ENCODE data around the gene PCAT7.
A peak's percentile ranks its signal among the peaks of the same experiment; 100 is the strongest.
"Not testable (repeated sequence)": the region's sequence is repeated elsewhere in the genome, so short reads cannot be mapped to it uniquely, and the experiment has no call there.

PCAT7 gene

GRCh38 chr9:94554439-94555331, at the start of gene PCAT7:
TSS of gene PCAT7 (plus strand) at chr9:94555083.
- peak; percentile 23 for DNase-seq

GRCh38 chr9:94506370-94506769, 48.5 kb upstream of the PCAT7 start:
- not testable (repeated sequence) for DNase-seq

GRCh38 chr9:94507531-94508258, 47.2 kb upstream of the PCAT7 start:
- DNase-seq = no peak

- no peak for DNase-seq
Measured at GRCh38 chr9:94511134-94511954, 43.5 kb upstream of the PCAT7 start.

GRCh38 chr9:94511955-94512265, 43.0 kb upstream of the PCAT7 start:
- DNase-seq = no peak

- DNase-seq = no peak
Measured at GRCh38 chr9:94514722-94515121, 40.2 kb upstream of the PCAT7 start.

DNA sequence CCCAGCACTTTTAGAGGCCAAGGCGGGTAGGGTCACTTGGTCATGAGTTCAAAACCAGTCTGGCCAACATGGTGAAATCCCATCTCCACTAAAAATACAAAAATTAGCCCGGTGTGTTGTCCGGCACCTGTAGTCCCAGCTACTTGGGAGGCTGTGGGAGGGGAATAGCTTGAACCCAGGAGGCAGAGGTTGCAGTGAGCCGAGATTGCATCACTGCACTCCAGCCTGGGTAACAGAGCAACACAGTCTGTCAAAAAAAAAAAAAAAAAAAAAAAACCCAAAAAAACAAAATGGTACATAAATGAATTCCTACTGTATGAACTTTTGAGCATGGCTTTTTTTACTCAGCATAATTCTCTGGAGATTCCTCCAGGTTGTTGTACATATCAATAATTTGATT, 37.6 kb upstream of the PCAT7 start:
- no peak for DNase-seq

- no peak for DNase-seq
Measured at GRCh38 chr9:94525396-94526035, 29.4 kb upstream of the PCAT7 start.

DNA sequence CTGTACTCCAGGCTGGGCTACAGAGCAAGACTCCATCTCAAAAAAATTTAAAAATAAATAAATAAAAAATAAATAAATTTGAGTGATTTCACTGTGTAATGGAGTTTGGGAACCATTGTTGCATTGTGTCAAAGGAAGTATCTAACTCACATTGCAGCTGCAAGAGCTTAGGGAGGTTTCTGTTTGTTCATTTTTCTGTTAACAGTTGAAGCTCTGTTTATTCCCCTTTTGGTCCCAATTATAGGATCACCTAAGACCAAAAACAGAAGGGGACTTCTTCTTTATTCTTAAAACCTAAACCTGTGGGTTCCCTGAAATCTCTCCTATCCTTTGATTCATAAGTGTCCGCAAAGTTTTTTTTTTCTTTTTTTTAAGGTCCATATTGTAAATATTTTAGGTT, 28.6 kb upstream of the PCAT7 start:
- DNase-seq = no peak

DNA sequence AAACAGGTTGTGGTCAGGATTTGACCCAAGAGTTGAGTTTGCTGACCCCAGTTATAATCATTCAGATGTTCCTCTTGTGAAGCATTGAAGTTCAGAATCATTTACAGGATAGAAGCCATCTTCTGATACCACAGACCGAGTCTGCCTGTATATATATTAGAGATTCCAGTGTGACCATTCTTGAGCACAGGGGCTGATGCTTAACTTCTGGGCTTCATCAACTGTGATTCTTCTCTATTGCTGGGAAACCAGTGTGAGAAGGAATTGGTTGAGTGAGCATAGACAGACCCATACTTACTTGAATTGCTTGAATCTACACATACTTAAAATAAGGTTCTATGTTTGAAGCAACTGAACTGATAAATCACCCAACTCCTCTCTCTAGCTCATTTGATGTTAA, 27.9 kb upstream of the PCAT7 start:
- no peak for DNase-seq

DNA sequence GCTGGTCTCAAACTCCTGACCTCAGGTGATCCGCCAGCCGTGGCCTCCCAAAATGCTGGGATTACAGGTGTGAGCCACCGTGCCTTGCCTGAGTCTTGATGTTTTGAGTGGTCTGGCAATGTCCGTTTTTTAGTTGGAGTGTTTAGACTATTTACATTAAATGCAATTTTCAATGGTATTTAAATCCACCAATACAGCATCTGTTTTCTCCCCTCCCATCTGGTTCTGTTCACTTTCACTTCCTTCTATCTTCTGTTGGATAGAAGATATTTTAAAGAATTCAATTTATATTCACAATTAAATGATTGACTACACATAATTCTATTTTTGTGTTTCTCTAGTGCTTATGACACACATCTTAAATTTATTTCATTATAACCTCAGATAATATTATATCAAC, 26.0 kb upstream of the PCAT7 start:
- DNase-seq = no peak

DNA sequence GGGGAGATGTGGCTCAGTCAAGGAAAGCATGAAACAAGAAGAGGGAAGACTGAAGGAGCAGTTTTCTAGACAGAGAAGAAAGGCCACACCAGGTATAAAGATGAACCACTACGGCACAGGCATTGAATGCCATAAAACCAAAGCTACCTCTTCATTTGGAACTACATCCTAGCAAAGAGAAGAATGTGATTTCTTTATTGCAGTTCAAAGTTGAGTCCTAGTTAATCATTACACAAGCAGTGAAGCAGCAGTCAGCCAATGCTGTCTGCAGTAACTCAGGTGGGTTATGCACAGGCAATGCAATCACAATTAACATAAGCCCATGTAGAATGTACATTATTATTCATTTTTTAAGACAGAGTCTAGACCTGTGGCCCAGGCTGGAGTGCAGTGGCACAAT, 21.7 kb upstream of the PCAT7 start:
- no peak for DNase-seq

- DNase-seq = no peak
Measured at GRCh38 chr9:94533601-94534000, 21.3 kb upstream of the PCAT7 start.

- no peak for DNase-seq
Measured at GRCh38 chr9:94534901-94535300, 20.0 kb upstream of the PCAT7 start.

- no peak for DNase-seq
Measured at GRCh38 chr9:94538908-94539307, 16.0 kb upstream of the PCAT7 start.

DNA sequence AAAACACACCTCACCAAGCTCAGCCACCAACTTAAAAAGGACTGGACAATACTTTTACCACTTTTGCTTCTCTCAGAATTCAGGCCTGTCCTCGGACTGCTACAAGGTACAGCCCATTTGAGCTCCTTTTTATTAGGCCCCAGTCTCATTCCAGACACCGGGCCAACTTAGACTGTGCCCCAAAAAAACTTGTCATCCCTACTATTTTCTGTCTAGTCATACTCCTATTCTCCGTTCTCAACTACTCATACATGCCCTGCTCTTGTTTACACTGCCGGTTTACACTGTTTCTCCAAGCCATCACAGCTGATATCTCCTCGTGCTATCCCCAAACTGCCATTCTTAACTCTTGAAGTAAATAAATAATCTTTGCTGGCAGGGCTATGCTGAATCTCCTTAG, 10.5 kb upstream of the PCAT7 start:
- DNase-seq = not testable (repeated sequence)

- DNase-seq = no peak
Measured at GRCh38 chr9:94545940-94546339, 8.9 kb upstream of the PCAT7 start.

DNA sequence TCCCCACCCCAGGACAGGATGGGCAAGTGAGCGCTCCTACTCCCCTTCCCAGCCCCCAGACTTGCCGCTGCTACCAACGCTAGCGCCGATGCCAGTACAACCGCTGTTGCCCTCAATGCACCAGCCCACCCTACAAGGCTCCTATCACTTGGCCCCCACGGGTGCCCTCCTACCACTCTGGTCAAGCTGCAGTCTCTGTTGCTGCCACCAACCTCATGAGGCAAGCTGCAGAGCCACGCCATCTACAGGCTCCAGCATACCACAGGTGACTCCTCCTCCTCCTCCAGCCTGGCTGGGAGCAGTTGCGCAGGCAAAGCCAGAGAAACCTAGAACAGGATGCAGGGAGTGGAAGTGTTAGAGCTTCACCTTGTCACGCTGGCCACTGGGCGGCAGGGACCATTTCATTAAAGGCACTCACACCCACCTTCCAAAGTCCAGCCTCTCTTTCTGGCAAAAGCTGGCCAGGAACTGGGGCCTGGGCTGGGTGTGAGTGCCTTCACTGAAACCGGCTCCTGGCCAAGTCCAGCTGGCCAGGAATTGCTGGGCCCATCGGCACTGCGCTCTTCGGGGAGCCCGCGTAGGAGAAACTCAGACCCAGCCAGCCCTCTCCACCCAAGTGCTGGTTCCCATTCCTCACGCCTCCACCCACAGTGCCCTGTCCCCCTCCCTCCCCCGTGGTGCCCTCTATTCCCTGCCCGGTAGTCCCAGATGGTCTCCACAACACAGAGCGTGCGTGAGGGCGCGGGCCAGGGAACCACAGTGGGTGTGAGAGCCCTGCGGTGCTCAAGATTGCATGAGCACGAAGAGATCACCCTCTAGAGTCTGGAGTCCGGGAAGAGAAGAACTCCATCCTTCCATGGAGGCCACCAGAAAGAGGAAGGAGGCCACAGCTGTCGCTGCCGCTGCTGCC, 1.6 kb upstream of the PCAT7 start:
- no peak for DNase-seq

GRCh38 chr9:94554078-94554438, 825 bp upstream of the PCAT7 start:
- DNase-seq = no peak

DNA sequence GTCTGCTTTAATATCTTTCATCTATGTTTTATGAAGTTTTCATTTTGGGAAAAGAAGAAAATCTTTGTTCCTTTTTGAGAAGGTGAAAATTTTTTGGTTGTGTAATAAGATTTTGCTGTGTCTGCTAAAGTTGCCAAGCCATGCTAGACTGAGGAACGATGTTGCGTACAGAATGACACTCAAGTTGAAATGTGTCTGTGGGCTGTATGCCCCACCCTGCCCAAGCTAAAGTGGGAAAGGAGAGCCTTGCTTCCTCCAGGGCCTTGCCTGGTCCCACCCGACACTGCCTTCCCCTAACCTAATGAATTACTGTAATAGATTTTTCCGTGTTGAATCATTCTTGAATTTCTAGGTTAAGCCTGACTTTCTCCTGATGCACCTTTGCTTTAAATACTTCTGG, 2.5 kb downstream of the PCAT7 start:
- no peak for DNase-seq

DNA sequence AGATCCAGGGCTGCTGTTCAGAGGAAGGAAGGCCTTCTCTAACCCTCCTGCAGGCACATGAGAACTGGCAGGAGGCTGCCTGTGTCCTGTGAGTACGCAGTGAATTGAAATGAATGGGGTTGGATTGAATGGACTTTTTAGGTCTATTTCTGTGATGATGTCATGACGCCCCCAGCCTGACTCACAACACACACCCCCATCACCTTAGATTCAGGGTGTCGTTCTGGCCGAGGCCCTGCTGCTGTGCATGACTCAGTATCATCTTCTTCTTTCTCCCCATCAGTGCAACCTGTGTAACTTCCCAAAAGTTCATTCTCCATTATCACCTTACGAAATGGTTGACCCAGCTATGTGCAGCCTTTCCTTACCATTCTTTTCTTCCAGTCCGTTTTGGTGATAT, 5.4 kb downstream of the PCAT7 start:
- DNase-seq = no peak

- no peak for DNase-seq
Measured at GRCh38 chr9:94563548-94563947, 8.7 kb downstream of the PCAT7 start.

Measured in CD4-positive, alpha-beta T cell treated with Interleukin-21 for 1 hour (primary cell).